DOHH2 (cell line): ENCODE data around the gene HNRNPLL.
"Not testable (repeated sequence)": the region's sequence is repeated elsewhere in the genome, so short reads cannot be mapped to it uniquely, and the experiment has no call there.

Source experiments
- EZH2phosphoT487 ChIP-seq: fragments of 200-600 bp; sonication (generic); IDR thresholded peaks from 2 replicates; pipeline ENCODE4 v1.6.1; 2017; ENCODE audit warnings: borderline replicate concordance, mild to moderate bottlenecking, antibody characterized with exemption, low read length, moderate library complexity, mixed read lengths
- TF ChIP-seq, protein P1 (sequence below): fragments of 200-600 bp; sonication (generic); IDR thresholded peaks from one replicate; pipeline ENCODE4 v1.5.1; 2014; ENCODE audit warnings: antibody characterized with exemption, mild to moderate bottlenecking, low read depth, low read length; ENCODE audit not compliant: poor library complexity, severe bottlenecking

DNA sequence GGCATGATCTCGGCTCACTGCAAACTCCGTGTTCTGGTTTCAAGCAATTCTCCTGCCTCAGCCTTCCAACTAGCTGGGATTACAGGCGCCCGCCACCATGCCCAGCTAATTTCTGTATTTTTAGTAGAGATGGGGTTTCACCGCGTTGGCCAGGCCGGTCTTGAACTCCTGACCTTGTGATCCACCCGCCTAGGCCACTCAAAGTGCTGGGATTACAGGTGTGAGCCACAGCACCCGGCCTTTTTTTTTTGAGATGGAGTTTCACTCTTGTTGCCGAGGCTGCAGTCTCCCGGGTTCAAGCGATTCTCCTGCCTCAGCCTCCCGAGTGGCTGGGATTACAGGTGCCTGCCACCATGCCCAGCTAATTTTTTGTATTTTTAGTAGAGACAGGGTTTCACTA is 65.4 kb downstream of the HNRNPLL start:
- TF ChIP-seq, protein P1, sequence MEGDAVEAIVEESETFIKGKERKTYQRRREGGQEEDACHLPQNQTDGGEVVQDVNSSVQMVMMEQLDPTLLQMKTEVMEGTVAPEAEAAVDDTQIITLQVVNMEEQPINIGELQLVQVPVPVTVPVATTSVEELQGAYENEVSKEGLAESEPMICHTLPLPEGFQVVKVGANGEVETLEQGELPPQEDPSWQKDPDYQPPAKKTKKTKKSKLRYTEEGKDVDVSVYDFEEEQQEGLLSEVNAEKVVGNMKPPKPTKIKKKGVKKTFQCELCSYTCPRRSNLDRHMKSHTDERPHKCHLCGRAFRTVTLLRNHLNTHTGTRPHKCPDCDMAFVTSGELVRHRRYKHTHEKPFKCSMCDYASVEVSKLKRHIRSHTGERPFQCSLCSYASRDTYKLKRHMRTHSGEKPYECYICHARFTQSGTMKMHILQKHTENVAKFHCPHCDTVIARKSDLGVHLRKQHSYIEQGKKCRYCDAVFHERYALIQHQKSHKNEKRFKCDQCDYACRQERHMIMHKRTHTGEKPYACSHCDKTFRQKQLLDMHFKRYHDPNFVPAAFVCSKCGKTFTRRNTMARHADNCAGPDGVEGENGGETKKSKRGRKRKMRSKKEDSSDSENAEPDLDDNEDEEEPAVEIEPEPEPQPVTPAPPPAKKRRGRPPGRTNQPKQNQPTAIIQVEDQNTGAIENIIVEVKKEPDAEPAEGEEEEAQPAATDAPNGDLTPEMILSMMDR = not testable (repeated sequence)
- not testable (repeated sequence) for TF ChIP-seq EZH2phosphoT487
